HepG2 (cell line): Measurements from ENCODE around the gene WDR73. TPM values are rescaled to one million over a fixed set of nuclear protein-coding genes. Genes with fewer than 3 reads are reported as not detected.

Source experiments
- ATAC-seq: fragments of 200-7000 bp; cut with Tn5 transposase; 3 replicates; pipeline ENCODE4 v1.9.1; 2020; ENCODE audit warnings: mild to moderate bottlenecking, moderate library complexity
- BruUV-seq: library from RNA; stranded (reverse); fragments of 400-500 nt; replicated peaks from 2 replicates; lab custom pipeline; 2021; lab: Mats Ljungman, UMichigan
- CTCF ChIA-PET: fragments of 300-600 bp; formaldehyde crosslinking; extraction: SDS; loops from one replicate; lab custom pipeline; 2021; ENCODE audit warnings: low total read pairs, inconsistent platforms, low intra/inter-chr PET ratio; lab: Yijun Ruan, JAX
- POLR2A ChIA-PET: fragments of 350-600 bp; sonication (Branson Sonifier 250); formaldehyde crosslinking; loops from one replicate; lab custom pipeline; 2020; ENCODE audit warnings: antibody characterized with exemption, inconsistent platforms; lab: Yijun Ruan, JAX
- DNase-seq: peaks from one replicate; pipeline ENCODE4 v3.0.0-alpha.2; 2015; ENCODE audit warnings: low spot score
- FAIRE-seq: peaks from 3 replicates; lab custom pipeline; 2011; peaks lifted over from hg19 to GRCh38; lab: Jason Lieb, UNC
- H2AFZ ChIP-seq: one replicate; pipeline ENCODE4 v1.6.1; 2011; ENCODE audit warnings: low read length, inconsistent platforms
- H3K27ac ChIP-seq: fragments of 300-600 bp; 3 replicates; pipeline ENCODE4 v1.8.0; 2011; ENCODE audit warnings: mixed run types, mild to moderate bottlenecking, mixed read lengths, low read length, inconsistent platforms; ENCODE audit not compliant: insufficient read depth; ENCODE audit errors: extremely low read length
- H3K27me3 ChIP-seq, 2 experiments: fragments of 200-600 bp in 1 of 2; 2 replicates in 1 of 2; 3 replicates in 1 of 2; pipeline versions ENCODE4 v1.6.0 to v1.8.0; 2011; ENCODE audit warnings: low read length in 2 of 2, mild to moderate bottlenecking in 2 of 2, moderate library complexity in 2 of 2, inconsistent platforms in 1 of 2; ENCODE audit not compliant: insufficient read depth in 2 of 2, control insufficient read depth in 1 of 2
- H3K36me3 ChIP-seq, 2 experiments: fragments of 200-600 bp in 1 of 2; replicated peaks in 1 of 2; 2 replicates in 1 of 2; 3 replicates in 1 of 2; pipeline versions ENCODE4 v1.5.1 to v1.8.0; 2011; ENCODE audit warnings: low read length in 2 of 2, inconsistent platforms in 1 of 2; ENCODE audit not compliant: insufficient read depth in 2 of 2, control insufficient read depth in 1 of 2
- H3K4me1 ChIP-seq: 2 replicates; pipeline ENCODE4 v1.5.1; 2012; ENCODE audit warnings: low read length, inconsistent platforms; ENCODE audit not compliant: insufficient read depth
- H3K4me2 ChIP-seq: 2 replicates; pipeline ENCODE4 v1.6.0; 2011; ENCODE audit warnings: low read depth, low read length, inconsistent platforms
- H3K4me3 ChIP-seq, 3 experiments: fragments of 200-600 bp in 1 of 3; sonication (generic), shearing (Covaris generic) in 1 of 3; replicated peaks in 1 of 3; 2 replicates each; pipeline ENCODE4 v1.5.1; 2011 to 2016; ENCODE audit warnings: low read length in 3 of 3, inconsistent platforms in 2 of 3, low read depth in 2 of 3, mild to moderate bottlenecking in 2 of 3, control low read depth in 1 of 3, mixed read lengths in 1 of 3; ENCODE audit not compliant: insufficient read depth in 1 of 3
- H3K79me2 ChIP-seq: one replicate; pipeline ENCODE4 v1.6.1; 2011; ENCODE audit warnings: low read length, inconsistent platforms; ENCODE audit not compliant: insufficient read depth
- H3K9ac ChIP-seq: 2 replicates; pipeline ENCODE4 v1.6.0; 2011; ENCODE audit warnings: mild to moderate bottlenecking, low read depth, low read length, inconsistent platforms; ENCODE audit not compliant: insufficient read depth
- H3K9me3 ChIP-seq: 2 replicates; pipeline ENCODE4 v1.5.1; 2012; ENCODE audit warnings: mild to moderate bottlenecking, low read length
- H4K20me1 ChIP-seq: 2 replicates; pipeline ENCODE4 v1.6.0; 2011; ENCODE audit warnings: inconsistent platforms, mild to moderate bottlenecking, low read length, moderate library complexity; ENCODE audit not compliant: insufficient read depth
- ADNP ChIP-seq: sonication (generic); formaldehyde crosslinking; IDR thresholded peaks from 2 replicates; pipeline ENCODE4 v1.4.0; 2020; ENCODE audit warnings: missing genetic modification reagents
- AGO2 ChIP-seq: fragments of 200-400 bp; formaldehyde crosslinking; optimal IDR thresholded peaks from 2 replicates; pipeline ENCODE3; 2017; ENCODE audit warnings: mild to moderate bottlenecking, low read depth, low read length, moderate library complexity
- RARG ChIP-seq: sonication (generic); formaldehyde crosslinking; IDR thresholded peaks from 2 replicates; pipeline ENCODE4 v1.4.0; 2020; ENCODE audit warnings: low read depth, mild to moderate bottlenecking, missing genetic modification reagents
- SP140L ChIP-seq: sonication (generic); formaldehyde crosslinking; IDR thresholded peaks from 2 replicates; pipeline ENCODE4 v1.4.0; 2020; ENCODE audit warnings: missing genetic modification reagents, borderline replicate concordance
- ZBTB20 ChIP-seq: sonication (generic); formaldehyde crosslinking; IDR thresholded peaks from 2 replicates; pipeline ENCODE4 v1.8.1; 2023; ENCODE audit warnings: missing genetic modification reagents, low read depth, mild to moderate bottlenecking, borderline replicate concordance
- ZBTB39 ChIP-seq: sonication (generic); formaldehyde crosslinking; IDR thresholded peaks from 2 replicates; pipeline ENCODE4 v1.5.0; 2020; ENCODE audit warnings: missing genetic modification reagents
- ZFYVE20 ChIP-seq: sonication (generic); formaldehyde crosslinking; IDR thresholded peaks from 2 replicates; pipeline ENCODE4 v1.8.0; 2023; ENCODE audit warnings: low read depth, mild to moderate bottlenecking, moderate library complexity, missing genetic modification reagents, borderline replicate concordance
- ZNF10 ChIP-seq: sonication (generic); formaldehyde crosslinking; IDR thresholded peaks from 2 replicates; pipeline ENCODE4 v1.4.0; 2020; ENCODE audit warnings: mild to moderate bottlenecking, low read depth, missing genetic modification reagents, borderline replicate concordance
- ZNF441 ChIP-seq: sonication (generic); formaldehyde crosslinking; IDR thresholded peaks from 2 replicates; pipeline ENCODE4 v1.7.0; 2021; ENCODE audit warnings: missing genetic modification reagents, borderline replicate concordance
- ZNF501 ChIP-seq: sonication (generic); formaldehyde crosslinking; IDR thresholded peaks from 2 replicates; pipeline ENCODE4 v1.5.1; 2020; ENCODE audit warnings: mild to moderate bottlenecking, moderate library complexity, missing genetic modification reagents
- ZNF552 ChIP-seq: sonication (generic); formaldehyde crosslinking; IDR thresholded peaks from 2 replicates; pipeline ENCODE4 v1.9.0; 2022; ENCODE audit warnings: missing genetic modification reagents, mild to moderate bottlenecking, borderline replicate concordance
- ZNF616 ChIP-seq: sonication (generic); formaldehyde crosslinking; IDR thresholded peaks from 2 replicates; pipeline ENCODE4 v1.5.0; 2020; ENCODE audit warnings: low read depth, mild to moderate bottlenecking, missing genetic modification reagents
- ZNF629 ChIP-seq: sonication (generic); formaldehyde crosslinking; conservative IDR thresholded peaks from 2 replicates; pipeline ENCODE4 v1.5.0; 2020; ENCODE audit warnings: missing genetic modification reagents
- ZZZ3 ChIP-seq: sonication (generic); formaldehyde crosslinking; IDR thresholded peaks from 2 replicates; pipeline ENCODE4 v1.4.0; 2020; ENCODE audit warnings: missing genetic modification reagents, mild to moderate bottlenecking, borderline replicate concordance
- WGBS: methylation state at CpG from one replicate; pipeline ENCODE4 v1.1.6; 2017; ENCODE audit warnings: low lambda C conversion rate; 5-methylcytosine and 5-hydroxymethylcytosine counted together
- in situ Hi-C: cut with HindIII; loops from 2 replicates; pipeline ENCODE4 v1.10.0; 2017; ENCODE audit warnings: low pct_unique_long_range_greater_than_20kb; ENCODE audit not compliant: extremely low pct_ligation_motif_present
- intact Hi-C: fragments of 100-400 bp; cut with micrococcal nuclease; formaldehyde crosslinking; loops from one replicate; pipeline ENCODE4 v1.10.0; 2022; ENCODE audit not compliant: unreplicated experiment
- polyA plus RNA-seq, 8 experiments: library from polyadenylated mRNA; depleted of rRNA in 3 of 8; stranded (reverse) in 7 of 8; unstranded in 1 of 8; fragments of >200 nt; fragmentation: Illumina TruSeq in 4 of 8; extraction: Trizol in 4 of 8; gene quantifications; 2 replicates each; pipeline versions ENCODE4 v1.2.1 to v1.2.3, GENCODE V29; 2011 to 2016; ENCODE audit warnings: low read depth in 4 of 8, missing spikeins in 1 of 8, mixed read lengths in 1 of 8; ENCODE audit not compliant: insufficient read depth in 1 of 8
- total RNA-seq, 5 experiments: library from RNA; depleted of rRNA; stranded (reverse); fragments of >200 nt; fragmentation: Illumina TruSeq; extraction: Trizol; gene quantifications; 2 replicates each; pipeline ENCODE4 v1.2.3, GENCODE V29; 2016; ENCODE audit warnings: low read depth in 1 of 5

The WDR73 gene
- total and polyA plus RNA-seq, 2 of the 13 experiments (the other 11 are each of a cell fraction or from before 2014, with no cell fraction given) = 20.0 to 35.5 TPM

GRCh38 chr15:84653910-84654688, at the start of gene WDR73 (continued):
- TF ChIP-seq ZNF501 (peak; percentile 91), AGO2 (peak; percentile 80), ADNP (CRISPR knock-in tag) (no peak), ZNF10 (CRISPR knock-in tag) (no peak), SP140L (CRISPR knock-in tag) (no peak)

GRCh38 chr15:84703808-84704207, 49.7 kb upstream of the WDR73 start:
- Histone ChIP-seq H3K36me3 (peaks cover 2 to 10% of the 10 kb centered on the region in 2 experiments; a peak in 4 of 5 replicates), H3K27ac (no peak overlapping the region), H3K9ac (no peak overlapping the region), H2AFZ (no peak overlapping the region), H3K9me3 (no peaks in the 10 kb centered on the region), H3K27me3 (no peaks in the 10 kb centered on the region), H3K79me2 (peaks cover 89% of the 10 kb centered on the region), H3K4me1 (peaks cover 8% of the 10 kb centered on the region; the same call in 1 of the 2 replicates), H3K4me3 (no peak overlapping the region), H4K20me1 (peaks cover 5% of the 10 kb centered on the region), H3K4me2 (no peak overlapping the region)
- FAIRE-seq = no peak
- intact Hi-C loops = no loop called here
- ChIA-PET POLR2A (interaction anchor here (1.5 kb wide), 1 partner anchor 12 kb away, joined by 8 read pairs; the partner anchor contains the start of gene SEC11A), CTCF (no interaction called here)
- WGBS = 94% methylated on average over 5 of the region's 5 CpGs
- no TSS peak for BruUV-seq
- no peak for ATAC-seq
- DNase-seq = no peak
- in situ Hi-C loops = no loop called here
- no peak for TF ChIP-seq ZBTB39 (CRISPR knock-in tag)
- no peak for TF ChIP-seq ZNF552 (CRISPR knock-in tag)
- TF ChIP-seq ZZZ3 = no peak
- no peak for TF ChIP-seq RARG (CRISPR knock-in tag)
- no peak for TF ChIP-seq ZFYVE20
- no peak for TF ChIP-seq ZBTB20
- no peak for TF ChIP-seq ZNF616 (CRISPR knock-in tag)
- TF ChIP-seq ZNF441 (CRISPR knock-in tag) = no peak
- TF ChIP-seq ZNF629 (CRISPR knock-in tag) = no peak
